ENCODE data around the gene C1QL1. TPM values are rescaled to one million over a fixed set of nuclear protein-coding genes. Genes with fewer than 3 reads are reported as not detected.

Gene C1QL1
- total and polyA plus RNA-seq, 4 donors, result 1.3 TPM; not detected in 3

- 88 to 90% methylated on average over 2 of the region's 2 CpGs for WGBS, 2 donors
Observed at GRCh38 chr17:45005700-45006099, 37.6 kb upstream of the C1QL1 start.

GRCh38 chr17:45004388-45004787, 36.3 kb upstream of the C1QL1 start:
- intact Hi-C loops (cut with DNase I), result no loop called here
- Histone ChIP-seq H3K4me1 (ENCODE audit: control insufficient read depth in 1 of 2, insufficient read depth in 2 of 2, low read length in 2 of 2) (no peaks in the 10 kb centered on the region), H3K4me3 (ENCODE audit: low read length in 2 of 2) (no peak overlapping the region), H3K9me3 (ENCODE audit: control insufficient read depth, low read length) (no peaks in the 10 kb centered on the region), H3K27ac (ENCODE audit: low read depth in 1 of 2, low read length in 2 of 2) (no peak overlapping the region), H3K36me3 (ENCODE audit: control insufficient read depth in 1 of 2, insufficient read depth in 2 of 2, low read length in 1 of 2) (no peaks in the 10 kb centered on the region), H3K27me3 (ENCODE audit: control insufficient read depth in 1 of 2, insufficient read depth in 2 of 2, low read length in 1 of 2) (no peaks in the 10 kb centered on the region)
- ATAC-seq (ENCODE audit: low FRiP score) (no peak), DNase-seq (no peak)
- WGBS, 2 donors, result 95 to 97% methylated on average over 3 of the region's 3 CpGs

More at GRCh38 chr17:45005700-45006099, 37.6 kb upstream of the C1QL1 start:
- no peaks in the 10 kb centered on the region for H3K36me3 ChIP-seq (ENCODE audit: control insufficient read depth in 1 of 2, insufficient read depth in 2 of 2, low read length in 1 of 2)
- no peaks in the 10 kb centered on the region for H3K9me3 ChIP-seq (ENCODE audit: control insufficient read depth, low read length)
- H3K27me3 ChIP-seq (ENCODE audit: control insufficient read depth in 1 of 2, insufficient read depth in 2 of 2, low read length in 1 of 2), result no peaks in the 10 kb centered on the region
- no peak overlapping the region for H3K27ac ChIP-seq (ENCODE audit: low read depth in 1 of 2, low read length in 2 of 2)
- no peak overlapping the region for H3K4me3 ChIP-seq (ENCODE audit: low read length in 2 of 2)
- H3K4me1 ChIP-seq (ENCODE audit: control insufficient read depth in 1 of 2, insufficient read depth in 2 of 2, low read length in 2 of 2), result no peaks in the 10 kb centered on the region
- DNase-seq, result no peak
- intact Hi-C loops (cut with DNase I), result no loop called here
- ATAC-seq (ENCODE audit: low FRiP score), result no peak

GRCh38 chr17:45003877-45004276, 35.8 kb upstream of the C1QL1 start:
- Histone ChIP-seq H3K4me1 (ENCODE audit: control insufficient read depth in 1 of 2, insufficient read depth in 2 of 2, low read length in 2 of 2) (no peaks in the 10 kb centered on the region), H3K27me3 (ENCODE audit: control insufficient read depth in 1 of 2, insufficient read depth in 2 of 2, low read length in 1 of 2) (no peaks in the 10 kb centered on the region), H3K9me3 (ENCODE audit: control insufficient read depth, low read length) (no peaks in the 10 kb centered on the region), H3K36me3 (ENCODE audit: control insufficient read depth in 1 of 2, insufficient read depth in 2 of 2, low read length in 1 of 2) (no peaks in the 10 kb centered on the region), H3K27ac (ENCODE audit: low read depth in 1 of 2, low read length in 2 of 2) (no peak overlapping the region), H3K4me3 (ENCODE audit: low read length in 2 of 2) (no peak overlapping the region)
- ATAC-seq (ENCODE audit: low FRiP score) (no peak), DNase-seq (no peak)
- intact Hi-C loops (cut with DNase I), result no loop called here
- 79 to 81% methylated on average over 8 of the region's 8 CpGs for WGBS, 2 donors

GRCh38 chr17:45001310-45001709, 33.2 kb upstream of the C1QL1 start:
- intact Hi-C loops (cut with DNase I), result no loop called here
- Histone ChIP-seq H3K36me3 (ENCODE audit: control insufficient read depth in 1 of 2, insufficient read depth in 2 of 2, low read length in 1 of 2) (no peaks in the 10 kb centered on the region), H3K9me3 (ENCODE audit: control insufficient read depth, low read length) (no peaks in the 10 kb centered on the region), H3K27ac (ENCODE audit: low read depth in 1 of 2, low read length in 2 of 2) (no peak overlapping the region), H3K4me3 (ENCODE audit: low read length in 2 of 2) (no peak overlapping the region), H3K4me1 (ENCODE audit: control insufficient read depth in 1 of 2, insufficient read depth in 2 of 2, low read length in 2 of 2) (no peaks in the 10 kb centered on the region), H3K27me3 (ENCODE audit: control insufficient read depth in 1 of 2, insufficient read depth in 2 of 2, low read length in 1 of 2) (no peaks in the 10 kb centered on the region)
- 77 to 83% methylated on average over 3 of the region's 3 CpGs for WGBS, 2 donors
- ATAC-seq (ENCODE audit: low FRiP score) (no peak), DNase-seq (no peak)

GRCh38 chr17:44999433-44999832, 31.3 kb upstream of the C1QL1 start:
- Histone ChIP-seq H3K36me3 (ENCODE audit: control insufficient read depth in 1 of 2, insufficient read depth in 2 of 2, low read length in 1 of 2) (no peaks in the 10 kb centered on the region), H3K27ac (ENCODE audit: low read depth in 1 of 2, low read length in 2 of 2) (no peak overlapping the region), H3K9me3 (ENCODE audit: control insufficient read depth, low read length) (no peaks in the 10 kb centered on the region), H3K4me1 (ENCODE audit: control insufficient read depth in 1 of 2, insufficient read depth in 2 of 2, low read length in 2 of 2) (no peaks in the 10 kb centered on the region), H3K4me3 (ENCODE audit: low read length in 2 of 2) (no peak overlapping the region), H3K27me3 (ENCODE audit: control insufficient read depth in 1 of 2, insufficient read depth in 2 of 2, low read length in 1 of 2) (no peaks in the 10 kb centered on the region)
- intact Hi-C loops (cut with DNase I), result no loop called here
- ATAC-seq (ENCODE audit: low FRiP score) (no peak), DNase-seq (no peak)
- WGBS, 2 donors, result 94 to 98% methylated on average over 3 of the region's 3 CpGs

- Histone ChIP-seq H3K27me3 (ENCODE audit: control insufficient read depth in 1 of 2, insufficient read depth in 2 of 2, low read length in 1 of 2) (no peaks in the 10 kb centered on the region), H3K4me1 (ENCODE audit: control insufficient read depth in 1 of 2, insufficient read depth in 2 of 2, low read length in 2 of 2) (no peaks in the 10 kb centered on the region), H3K4me3 (ENCODE audit: low read length in 2 of 2) (no peak overlapping the region), H3K9me3 (ENCODE audit: control insufficient read depth, low read length) (no peaks in the 10 kb centered on the region), H3K27ac (ENCODE audit: low read depth in 1 of 2, low read length in 2 of 2) (no peak overlapping the region), H3K36me3 (ENCODE audit: control insufficient read depth in 1 of 2, insufficient read depth in 2 of 2, low read length in 1 of 2) (no peaks in the 10 kb centered on the region)
- DNase-seq (no peak), ATAC-seq (ENCODE audit: low FRiP score) (no peak)
- intact Hi-C loops (cut with DNase I), result no loop called here
Observed at GRCh38 chr17:44998646-44999045, 30.5 kb upstream of the C1QL1 start.

GRCh38 chr17:44997733-44998520, 29.8 kb upstream of the C1QL1 start:
- WGBS, 2 donors, result 58 to 60% methylated on average over 7 of the region's 7 CpGs
- no peak overlapping the region for H3K27ac ChIP-seq (ENCODE audit: low read depth in 1 of 2, low read length in 2 of 2)
- intact Hi-C loops (cut with DNase I), result no loop called here
- ATAC-seq (ENCODE audit: low FRiP score) (no peak), DNase-seq (no peak)
- H3K36me3 ChIP-seq (ENCODE audit: control insufficient read depth in 1 of 2, insufficient read depth in 2 of 2, low read length in 1 of 2), result no peaks in the 10 kb centered on the region
- H3K9me3 ChIP-seq (ENCODE audit: control insufficient read depth, low read length), result no peaks in the 10 kb centered on the region
- H3K27me3 ChIP-seq (ENCODE audit: control insufficient read depth in 1 of 2, insufficient read depth in 2 of 2, low read length in 1 of 2), result no peaks in the 10 kb centered on the region
- no peaks in the 10 kb centered on the region for H3K4me1 ChIP-seq (ENCODE audit: control insufficient read depth in 1 of 2, insufficient read depth in 2 of 2, low read length in 2 of 2)
- no peak overlapping the region for H3K4me3 ChIP-seq (ENCODE audit: low read length in 2 of 2)

GRCh38 chr17:44996304-44996703, 28.2 kb upstream of the C1QL1 start:
- intact Hi-C loops (cut with DNase I), result no loop called here
- ATAC-seq (ENCODE audit: low FRiP score), result no peak
- H3K27ac ChIP-seq (ENCODE audit: low read depth in 1 of 2, low read length in 2 of 2), result no peak overlapping the region
- H3K27me3 ChIP-seq (ENCODE audit: control insufficient read depth in 1 of 2, insufficient read depth in 2 of 2, low read length in 1 of 2), result no peaks in the 10 kb centered on the region
- WGBS, 2 donors, result 79% methylated on average over 10 of the region's 10 CpGs
- DNase-seq, result no peak
- no peaks in the 10 kb centered on the region for H3K9me3 ChIP-seq (ENCODE audit: control insufficient read depth, low read length)
- no peaks in the 10 kb centered on the region for H3K36me3 ChIP-seq (ENCODE audit: control insufficient read depth in 1 of 2, insufficient read depth in 2 of 2, low read length in 1 of 2)
- no peaks in the 10 kb centered on the region for H3K4me1 ChIP-seq (ENCODE audit: control insufficient read depth in 1 of 2, insufficient read depth in 2 of 2, low read length in 2 of 2)
- H3K4me3 ChIP-seq (ENCODE audit: low read length in 2 of 2), result no peak overlapping the region

GRCh38 chr17:44995436-44996001, 27.4 kb upstream of the C1QL1 start:
- H3K4me1 ChIP-seq (ENCODE audit: control insufficient read depth in 1 of 2, insufficient read depth in 2 of 2, low read length in 2 of 2), result no peaks in the 10 kb centered on the region
- H3K36me3 ChIP-seq (ENCODE audit: control insufficient read depth in 1 of 2, insufficient read depth in 2 of 2, low read length in 1 of 2), result no peaks in the 10 kb centered on the region
- WGBS, 2 donors, result 56 to 67% methylated on average over 11 of the region's 11 CpGs

More at GRCh38 chr17:44995436-44996001, 27.4 kb upstream of the C1QL1 start:
- ATAC-seq (ENCODE audit: low FRiP score) (no peak), DNase-seq (no peak)
- no peaks in the 10 kb centered on the region for H3K27me3 ChIP-seq (ENCODE audit: control insufficient read depth in 1 of 2, insufficient read depth in 2 of 2, low read length in 1 of 2)
- H3K9me3 ChIP-seq (ENCODE audit: control insufficient read depth, low read length), result no peaks in the 10 kb centered on the region
- H3K27ac ChIP-seq (ENCODE audit: low read depth in 1 of 2, low read length in 2 of 2), result no peak overlapping the region
- no peak overlapping the region for H3K4me3 ChIP-seq (ENCODE audit: low read length in 2 of 2)
- intact Hi-C loops (cut with DNase I), result no loop called here
